ENCODE results near the gene ACOT4.
"Not testable (repeated sequence)": the region's sequence is repeated elsewhere in the genome, so short reads cannot be mapped to it uniquely, and the experiment has no call there.

The ACOT4 gene

GRCh38 chr14:73591690-73592449 is at the start of gene ACOT4:
Gene ACOT4 (plus strand): TSS chr14:73591873. CDS start chr14:73591960, 87 bp downstream.
- no peak for DNase-seq (ENCODE audit: low read depth in 2 of 2)

- DNase-seq (ENCODE audit: low read depth in 2 of 2), result not testable (repeated sequence)
Observed at GRCh38 chr14:73542961-73543360, 48.7 kb upstream of the ACOT4 start.

- DNase-seq (ENCODE audit: low read depth in 2 of 2), result not testable (repeated sequence)
Observed at GRCh38 chr14:73545353-73545752, 46.3 kb upstream of the ACOT4 start.

GRCh38 chr14:73549097-73549496 is 42.6 kb upstream of the ACOT4 start:
- not testable (repeated sequence) for DNase-seq (ENCODE audit: low read depth in 2 of 2)

- DNase-seq (ENCODE audit: low read depth in 2 of 2), result not testable (repeated sequence)
Observed at GRCh38 chr14:73549889-73550524, 41.7 kb upstream of the ACOT4 start.

GRCh38 chr14:73553845-73554244 is 37.8 kb upstream of the ACOT4 start:
- DNase-seq (ENCODE audit: low read depth in 2 of 2), result no peak

GRCh38 chr14:73557201-73557600 is 34.5 kb upstream of the ACOT4 start:
- DNase-seq (ENCODE audit: low read depth in 2 of 2), result not testable (repeated sequence)

- DNase-seq (ENCODE audit: low read depth in 2 of 2), result not testable (repeated sequence)
Observed at GRCh38 chr14:73558238-73558637, 33.4 kb upstream of the ACOT4 start.

- not testable (repeated sequence) for DNase-seq (ENCODE audit: low read depth in 2 of 2)
Observed at GRCh38 chr14:73562256-73562655, 29.4 kb upstream of the ACOT4 start.

- DNase-seq (ENCODE audit: low read depth in 2 of 2), result not testable (repeated sequence)
Observed at GRCh38 chr14:73562696-73563095, 29.0 kb upstream of the ACOT4 start.

- not testable (repeated sequence) for DNase-seq (ENCODE audit: low read depth in 2 of 2)
Observed at GRCh38 chr14:73566431-73566830, 25.2 kb upstream of the ACOT4 start.

GRCh38 chr14:73566935-73567334 is 24.7 kb upstream of the ACOT4 start:
- not testable (repeated sequence) for DNase-seq (ENCODE audit: low read depth in 2 of 2)

- DNase-seq (ENCODE audit: low read depth in 2 of 2), result no peak
Observed at GRCh38 chr14:73567358-73567757, 24.3 kb upstream of the ACOT4 start.

GRCh38 chr14:73567951-73568885 is 23.5 kb upstream of the ACOT4 start:
- no peak for DNase-seq (ENCODE audit: low read depth in 2 of 2)

GRCh38 chr14:73568886-73569184 is 22.8 kb upstream of the ACOT4 start:
- DNase-seq (ENCODE audit: low read depth in 2 of 2), result not testable (repeated sequence)

GRCh38 chr14:73569185-73569958 is 22.3 kb upstream of the ACOT4 start, which contains the start of gene ACOT2:
Gene ACOT2 (plus strand): TSS chr14:73569213. CDS start chr14:73569241, 28 bp downstream.
- DNase-seq (ENCODE audit: low read depth in 2 of 2), result peak; percentile 80 to 82

GRCh38 chr14:73570913-73571312 is 20.8 kb upstream of the ACOT4 start:
- DNase-seq (ENCODE audit: low read depth in 2 of 2), result not testable (repeated sequence)

- DNase-seq (ENCODE audit: low read depth in 2 of 2), result not testable (repeated sequence)
Observed at GRCh38 chr14:73573034-73573433, 18.6 kb upstream of the ACOT4 start.

GRCh38 chr14:73573740-73574139 is 17.9 kb upstream of the ACOT4 start:
- DNase-seq (ENCODE audit: low read depth in 2 of 2), result not testable (repeated sequence)

GRCh38 chr14:73574251-73574650 is 17.4 kb upstream of the ACOT4 start:
- not testable (repeated sequence) for DNase-seq (ENCODE audit: low read depth in 2 of 2)

GRCh38 chr14:73576391-73576790 is 15.3 kb upstream of the ACOT4 start:
- DNase-seq (ENCODE audit: low read depth in 2 of 2), result no peak
